ENCODE data around the gene MYCBP2. TPM values are rescaled to one million over a fixed set of nuclear protein-coding genes. Genes with fewer than 3 reads are reported as not detected.
"Not testable (repeated sequence)": the region's sequence is repeated elsewhere in the genome, so short reads cannot be mapped to it uniquely, and the experiment has no call there.

MYCBP2 gene
- total RNA-seq, 1 donor from 2014 or later: 43.7 TPM

- intact Hi-C loops (cut with DNase I): no loop called here
- DNase-seq: no peak
- no peak for ATAC-seq (ENCODE audit: poor library complexity)
Measured at GRCh38 chr13:77239312-77239711, 87.6 kb downstream of the MYCBP2 start.

DNA sequence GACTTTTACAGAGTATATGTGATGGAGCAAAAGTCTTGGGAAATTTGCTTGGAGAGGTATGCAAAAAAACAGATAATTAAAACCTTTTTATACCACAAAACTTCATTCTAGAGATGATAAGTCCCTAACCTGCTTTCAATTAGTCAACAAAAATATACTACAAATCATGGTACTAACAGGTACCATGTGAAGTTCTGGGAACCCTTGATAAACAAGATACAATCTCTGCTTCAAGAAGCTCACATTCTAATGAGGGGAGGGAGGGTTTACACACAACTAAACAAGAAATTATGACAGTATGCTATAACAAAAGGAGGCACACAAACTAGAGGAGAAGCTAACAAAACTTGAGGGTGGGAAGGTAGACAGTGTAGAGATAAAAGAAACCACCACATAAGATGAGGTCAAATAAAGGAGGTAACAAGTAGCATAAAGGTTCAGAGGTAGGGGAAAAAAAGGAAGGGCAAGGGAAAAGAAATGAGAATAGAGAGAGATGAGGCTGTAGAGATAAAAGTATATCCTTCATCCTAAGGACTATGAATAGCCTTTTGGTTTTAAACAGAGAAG, 91.4 kb downstream of the MYCBP2 start:
- DNase-seq (no peak), ATAC-seq (ENCODE audit: poor library complexity) (no peak)
- intact Hi-C loops (cut with DNase I): no loop called here

DNA sequence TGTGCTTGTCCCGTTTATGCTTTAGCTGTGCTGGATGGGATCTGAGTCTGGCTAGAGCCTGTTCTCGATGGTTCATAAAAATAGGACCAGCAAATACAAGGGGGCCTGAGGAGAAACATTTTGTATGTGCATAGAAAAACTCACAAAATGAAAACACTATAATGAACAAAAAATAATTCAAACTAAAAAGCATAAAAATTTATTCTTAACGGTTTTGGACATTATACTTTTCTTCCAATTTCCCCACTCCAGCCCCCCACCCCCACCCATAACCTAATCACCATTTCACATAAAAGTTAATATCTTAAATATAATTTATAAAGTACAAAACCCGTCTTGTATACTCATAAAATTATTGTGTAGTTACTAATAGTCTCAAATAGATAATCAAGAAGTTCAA, 93.7 kb downstream of the MYCBP2 start:
- intact Hi-C loops (cut with DNase I): no loop called here
- DNase-seq (no peak), ATAC-seq (ENCODE audit: poor library complexity) (no peak)

DNA sequence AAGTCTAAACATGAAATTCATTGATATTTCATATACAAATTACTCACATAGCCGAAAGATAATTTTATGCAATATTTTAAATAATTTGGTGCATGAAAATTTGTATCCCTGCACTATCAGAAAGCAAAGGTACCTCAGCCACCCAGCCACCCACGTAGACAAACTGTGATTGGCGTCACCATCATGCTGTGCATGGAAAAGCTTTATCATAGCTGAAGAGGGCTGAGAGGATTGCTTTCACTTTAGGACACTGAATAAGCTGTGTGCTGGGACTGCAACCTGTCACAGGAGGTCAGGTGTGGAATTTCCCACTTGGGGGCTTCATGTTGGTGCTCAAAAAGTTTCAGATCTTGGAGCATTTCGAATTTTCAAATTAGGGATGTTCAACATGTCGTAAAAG, 96.3 kb downstream of the MYCBP2 start:
- no peak for DNase-seq
- intact Hi-C loops (cut with DNase I): no loop called here
- no peak for ATAC-seq (ENCODE audit: poor library complexity)

- DNase-seq (no peak), ATAC-seq (ENCODE audit: poor library complexity) (no peak)
- intact Hi-C loops (cut with DNase I): no loop called here
Measured at GRCh38 chr13:77225946-77226345, 100.9 kb downstream of the MYCBP2 start.

DNA sequence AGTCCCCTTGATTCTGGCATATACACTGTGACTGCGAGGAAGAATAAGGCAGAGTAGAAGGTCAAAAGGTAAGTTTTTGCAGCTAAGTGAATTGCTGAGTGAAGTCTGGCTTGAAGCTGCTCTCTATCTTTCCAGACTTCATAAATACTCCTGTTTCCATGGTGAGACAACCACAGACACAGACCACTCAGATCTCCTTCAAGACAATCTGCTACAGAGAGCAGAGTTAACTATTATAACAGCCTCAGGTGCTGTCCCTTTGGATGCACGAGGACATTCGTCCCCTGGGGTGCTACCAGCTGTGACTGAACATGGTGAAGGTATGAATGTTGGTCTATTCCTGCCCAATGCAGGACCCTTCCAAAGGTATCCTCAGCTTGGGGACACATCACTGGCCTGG, 104.0 kb downstream of the MYCBP2 start:
- DNase-seq (no peak), ATAC-seq (ENCODE audit: poor library complexity) (no peak)
- intact Hi-C loops (cut with DNase I): no loop called here

GRCh38 chr13:77222000-77222690, 104.7 kb downstream of the MYCBP2 start:
- DNase-seq: no peak
- no peak for ATAC-seq (ENCODE audit: poor library complexity)
- intact Hi-C loops (cut with DNase I): no loop called here

DNA sequence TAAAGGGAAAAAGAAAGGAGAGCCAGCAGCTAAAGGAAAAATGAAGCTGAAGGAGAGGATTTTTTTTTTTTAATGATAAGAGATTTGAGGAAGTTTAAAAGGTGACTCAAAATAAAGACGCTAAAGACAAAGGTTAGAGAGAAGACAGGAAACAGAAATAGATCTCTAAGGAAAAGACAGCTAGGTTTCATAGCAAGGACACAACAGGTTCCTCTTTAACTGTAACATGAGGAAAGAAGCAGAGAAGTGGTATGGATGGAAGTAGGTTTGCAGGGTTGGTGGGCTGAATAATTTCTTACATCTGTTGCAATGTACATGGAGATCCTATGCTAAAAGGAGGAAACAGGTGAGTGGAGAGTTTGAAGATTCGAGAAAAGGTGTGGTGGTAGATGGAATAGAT, 107.5 kb downstream of the MYCBP2 start:
- ATAC-seq (ENCODE audit: poor library complexity) (no peak), DNase-seq (no peak)
- intact Hi-C loops (cut with DNase I): no loop called here

GRCh38 chr13:77218274-77218673, 108.6 kb downstream of the MYCBP2 start:
- DNase-seq (no peak), ATAC-seq (ENCODE audit: poor library complexity) (no peak)
- intact Hi-C loops (cut with DNase I): no loop called here

DNA sequence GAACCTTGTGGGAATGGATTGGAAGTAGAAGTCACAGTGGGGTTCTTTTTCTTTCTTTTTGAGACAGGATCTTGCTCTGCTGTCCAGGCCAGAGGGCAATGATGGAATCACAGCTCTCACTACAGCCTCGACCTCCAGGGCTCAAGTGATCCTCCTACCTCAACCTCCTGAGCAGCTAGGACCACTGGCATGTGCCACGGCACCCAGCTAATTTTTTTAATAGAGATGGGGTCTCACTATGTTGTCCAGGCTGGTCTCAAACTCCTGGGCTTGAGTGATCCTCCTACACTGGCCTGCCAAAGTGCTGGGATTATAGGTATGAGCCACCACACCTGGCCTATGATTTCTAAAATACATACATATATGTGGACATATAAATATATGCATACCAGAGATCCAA, 111.4 kb downstream of the MYCBP2 start:
- intact Hi-C loops (cut with DNase I): no loop called here
- no peak for ATAC-seq (ENCODE audit: poor library complexity)
- DNase-seq: no peak

DNA sequence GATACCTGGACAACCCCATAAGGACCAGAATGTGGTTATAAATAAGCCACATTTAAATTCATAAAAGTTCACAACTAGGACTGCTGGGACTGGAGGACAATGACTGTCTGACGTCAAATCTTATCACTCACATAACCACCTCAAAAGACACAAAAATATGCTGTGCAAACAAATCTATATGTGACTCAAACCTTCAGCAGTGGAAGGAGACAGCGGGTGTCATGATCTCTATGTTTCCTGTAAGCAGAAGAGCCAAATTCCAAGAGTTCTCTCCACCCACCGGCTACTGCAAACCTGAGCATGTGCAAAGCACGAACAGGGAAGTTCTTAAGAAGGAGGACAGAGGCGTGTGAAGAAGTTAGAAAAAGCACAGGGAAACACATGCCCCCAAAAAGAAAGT, 113.2 kb downstream of the MYCBP2 start:
- ATAC-seq (ENCODE audit: poor library complexity) (no peak), DNase-seq (no peak)
- intact Hi-C loops (cut with DNase I): no loop called here

GRCh38 chr13:77207943-77208342, 119.0 kb downstream of the MYCBP2 start:
- ATAC-seq (ENCODE audit: poor library complexity) (no peak), DNase-seq (no peak)
- intact Hi-C loops (cut with DNase I): no loop called here

DNA sequence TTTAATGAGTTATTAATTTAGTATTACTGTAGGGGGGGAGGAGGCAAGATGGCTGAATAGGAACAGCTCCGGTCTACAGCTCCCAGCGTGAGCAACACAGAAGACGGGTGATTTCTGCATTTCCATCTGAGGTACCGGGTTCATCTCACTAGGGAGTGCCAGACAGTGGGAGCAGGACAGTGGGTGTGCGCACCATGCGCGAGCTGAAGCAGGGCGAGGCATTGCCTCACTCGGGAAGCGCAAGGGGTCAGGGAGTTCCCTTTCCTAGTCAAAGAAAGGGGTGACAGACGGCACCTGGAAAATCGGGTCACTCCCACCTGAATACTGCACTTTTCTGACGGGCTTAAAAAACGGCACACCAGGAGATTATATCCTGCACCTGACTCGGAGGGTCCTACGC, 127.9 kb downstream of the MYCBP2 start:
- ATAC-seq (ENCODE audit: poor library complexity); intact Hi-C loops (cut with DNase I); DNase-seq: not testable (repeated sequence)

- peak; percentile 91 for ATAC-seq (ENCODE audit: poor library complexity)
- intact Hi-C loops (cut with DNase I): no loop called here
Measured at GRCh38 chr13:77196052-77196618, 130.8 kb downstream of the MYCBP2 start.

GRCh38 chr13:77190349-77190958, 136.4 kb downstream of the MYCBP2 start:
- ATAC-seq (ENCODE audit: poor library complexity) (no peak), DNase-seq (no peak)
- intact Hi-C loops (cut with DNase I): no loop called here

More at GRCh38 chr13:77196052-77196618, 130.8 kb downstream of the MYCBP2 start:
- DNase-seq: no peak

- ATAC-seq (ENCODE audit: poor library complexity) (no peak), DNase-seq (no peak)
- intact Hi-C loops (cut with DNase I): no loop called here
Measured at GRCh38 chr13:77185721-77186120, 141.2 kb downstream of the MYCBP2 start.

GRCh38 chr13:77184455-77184854, 142.4 kb downstream of the MYCBP2 start:
- no peak for ATAC-seq (ENCODE audit: poor library complexity)
- intact Hi-C loops (cut with DNase I): no loop called here

DNA sequence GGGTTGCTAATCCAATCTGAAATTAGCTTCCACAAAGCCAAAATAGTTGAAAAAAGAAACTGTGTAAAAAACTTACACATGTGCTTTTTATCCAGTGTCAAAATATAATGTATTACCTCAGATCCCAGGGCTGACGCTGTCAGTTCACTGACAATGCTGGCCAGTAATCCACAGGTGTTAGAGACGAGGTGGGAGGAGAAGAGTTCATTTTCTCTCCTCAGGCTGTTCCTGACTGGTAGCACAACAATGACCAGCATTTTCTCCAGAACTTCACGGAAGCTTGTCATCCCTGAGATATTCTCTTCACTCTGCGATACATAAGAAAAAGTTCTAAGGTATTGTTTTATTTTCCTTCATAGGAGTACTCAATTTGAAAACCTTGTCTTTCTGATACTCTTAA, 146.9 kb downstream of the MYCBP2 start:
- DNase-seq (no peak), ATAC-seq (ENCODE audit: poor library complexity) (no peak)
- intact Hi-C loops (cut with DNase I): no loop called here

More at GRCh38 chr13:77184455-77184854, 142.4 kb downstream of the MYCBP2 start:
- no peak for DNase-seq

DNA sequence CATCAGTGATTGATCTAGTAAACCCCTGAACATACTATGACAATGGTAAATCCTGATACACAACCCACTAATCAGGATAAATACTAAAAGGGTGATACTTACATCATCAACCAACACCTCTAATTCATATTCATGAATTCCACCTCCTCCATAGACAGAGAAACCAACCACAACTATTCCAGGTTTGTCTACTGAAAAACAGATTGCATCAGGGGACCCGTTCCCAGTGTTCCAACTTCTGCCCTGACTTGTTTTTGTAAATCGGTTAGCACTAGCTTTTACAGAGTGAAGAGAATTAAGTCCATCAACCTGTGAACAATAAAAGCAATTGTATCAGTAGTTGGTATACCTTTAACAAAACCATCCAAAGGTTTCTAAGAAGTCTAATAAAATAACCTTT, 149.2 kb downstream of the MYCBP2 start:
- ATAC-seq (ENCODE audit: poor library complexity) (no peak), DNase-seq (no peak)
- intact Hi-C loops (cut with DNase I): no loop called here

- DNase-seq: no peak
- intact Hi-C loops (cut with DNase I): no loop called here
- no peak for ATAC-seq (ENCODE audit: poor library complexity)
Measured at GRCh38 chr13:77176350-77176749, 150.5 kb downstream of the MYCBP2 start.
